ENCODE results near the gene GFOD1.
"Not testable (repeated sequence)": the region's sequence is repeated elsewhere in the genome, so short reads cannot be mapped to it uniquely, and the experiment has no call there.

Gene GFOD1

DNA sequence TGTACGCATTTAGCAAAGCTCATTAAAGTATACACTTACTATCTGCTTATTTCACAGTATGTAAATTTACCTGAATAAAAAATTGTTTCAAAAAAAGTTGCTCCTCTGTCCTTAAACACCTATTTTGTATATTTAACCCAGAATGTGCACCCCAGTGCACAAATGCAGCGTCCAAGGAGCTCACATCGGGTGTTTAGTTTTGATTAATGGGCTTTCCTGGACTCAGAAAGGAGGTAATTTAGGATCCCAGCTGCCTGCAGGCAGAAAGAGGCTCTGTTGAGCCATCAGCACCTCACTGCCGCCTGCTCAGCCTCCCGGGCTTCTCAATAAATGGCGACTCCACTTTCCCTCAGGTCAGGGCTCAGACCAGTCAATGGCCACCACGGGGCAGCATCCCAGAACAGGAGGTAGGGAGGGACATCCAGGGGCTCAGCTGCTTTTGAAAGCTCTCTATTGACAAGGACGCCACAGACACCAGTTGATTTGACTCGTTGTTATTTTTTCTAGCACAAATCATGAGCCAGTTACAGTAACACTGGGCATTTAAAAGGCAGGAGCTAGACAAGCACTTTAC lies 88.9 kb downstream of the GFOD1 start:
- no peak for DNase-seq

DNA sequence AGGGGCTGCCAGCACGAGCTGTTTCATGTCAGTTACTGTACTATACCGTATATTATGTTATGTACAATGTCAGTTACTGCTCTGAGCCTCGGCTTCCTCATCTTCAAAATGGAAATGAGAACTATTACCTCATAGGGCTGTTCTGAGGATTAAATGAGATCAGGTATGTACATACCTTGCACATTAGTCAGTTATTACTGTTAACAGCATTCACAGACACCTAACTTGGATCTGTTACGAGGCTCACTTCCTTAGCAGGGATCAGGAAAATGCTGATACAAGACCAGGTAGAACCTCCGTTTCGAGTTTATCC lies 89.4 kb downstream of the GFOD1 start:
- no peak for DNase-seq

DNA sequence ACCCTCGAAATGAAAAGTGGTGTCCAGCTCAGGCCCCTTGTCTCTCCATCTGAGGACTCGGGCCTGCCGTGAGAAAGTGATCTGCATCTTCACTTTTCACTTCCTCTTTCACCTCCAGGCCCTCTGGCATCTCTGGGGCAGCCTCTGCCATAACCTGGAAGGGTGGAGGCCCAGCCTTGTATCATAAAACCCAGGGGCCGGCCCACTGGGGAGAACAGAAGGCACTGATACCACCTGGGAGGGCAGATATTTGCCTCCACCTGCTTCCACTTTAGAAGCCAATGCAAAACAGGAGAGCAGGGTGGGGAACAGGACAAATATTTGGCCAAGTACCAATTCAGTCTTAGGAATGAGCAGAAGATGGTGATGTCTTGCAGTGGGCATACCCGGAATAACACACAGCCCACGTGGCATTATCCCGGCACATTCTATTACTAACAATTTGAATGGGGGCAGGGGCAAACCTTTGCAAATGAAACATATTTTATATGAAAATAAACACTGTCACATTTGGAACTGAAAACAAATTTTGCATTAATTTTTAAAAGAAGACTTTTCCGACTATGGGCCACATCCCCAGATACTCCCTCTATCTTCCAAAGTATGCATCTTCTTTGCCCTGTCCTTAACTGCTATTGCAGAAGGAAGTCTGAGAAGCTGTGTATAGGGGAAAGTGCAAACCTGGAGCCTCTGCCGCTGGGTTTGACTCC lies 89.9 kb downstream of the GFOD1 start:
- DNase-seq: peak; percentile 27

DNA sequence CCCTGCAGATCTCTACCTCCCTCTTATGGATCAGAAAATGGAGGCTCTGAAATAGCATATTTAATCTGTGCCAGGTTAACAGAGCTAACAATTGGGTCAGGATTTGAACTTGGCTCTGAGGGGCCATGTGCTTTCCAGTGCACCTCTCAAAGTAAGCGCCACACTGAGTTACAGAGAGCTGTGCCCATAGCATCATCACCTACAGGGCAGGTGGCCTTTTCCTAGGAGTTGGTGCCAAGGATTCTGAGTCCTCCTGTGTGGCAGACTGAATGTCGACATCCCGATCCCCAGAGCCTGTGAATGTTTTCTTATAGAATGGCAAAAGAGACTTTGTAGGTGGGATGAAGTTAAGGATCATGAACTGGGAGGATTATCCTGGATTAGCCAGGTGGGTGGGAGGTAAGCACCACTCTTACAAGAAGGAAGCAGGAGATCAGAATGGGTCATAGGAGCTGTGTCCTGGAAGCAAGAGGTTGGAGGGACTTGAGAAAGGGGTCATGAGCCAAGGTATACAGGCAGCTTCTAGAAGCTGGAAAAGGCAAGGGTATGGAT lies 91.1 kb downstream of the GFOD1 start:
- DNase-seq: no peak

DNA sequence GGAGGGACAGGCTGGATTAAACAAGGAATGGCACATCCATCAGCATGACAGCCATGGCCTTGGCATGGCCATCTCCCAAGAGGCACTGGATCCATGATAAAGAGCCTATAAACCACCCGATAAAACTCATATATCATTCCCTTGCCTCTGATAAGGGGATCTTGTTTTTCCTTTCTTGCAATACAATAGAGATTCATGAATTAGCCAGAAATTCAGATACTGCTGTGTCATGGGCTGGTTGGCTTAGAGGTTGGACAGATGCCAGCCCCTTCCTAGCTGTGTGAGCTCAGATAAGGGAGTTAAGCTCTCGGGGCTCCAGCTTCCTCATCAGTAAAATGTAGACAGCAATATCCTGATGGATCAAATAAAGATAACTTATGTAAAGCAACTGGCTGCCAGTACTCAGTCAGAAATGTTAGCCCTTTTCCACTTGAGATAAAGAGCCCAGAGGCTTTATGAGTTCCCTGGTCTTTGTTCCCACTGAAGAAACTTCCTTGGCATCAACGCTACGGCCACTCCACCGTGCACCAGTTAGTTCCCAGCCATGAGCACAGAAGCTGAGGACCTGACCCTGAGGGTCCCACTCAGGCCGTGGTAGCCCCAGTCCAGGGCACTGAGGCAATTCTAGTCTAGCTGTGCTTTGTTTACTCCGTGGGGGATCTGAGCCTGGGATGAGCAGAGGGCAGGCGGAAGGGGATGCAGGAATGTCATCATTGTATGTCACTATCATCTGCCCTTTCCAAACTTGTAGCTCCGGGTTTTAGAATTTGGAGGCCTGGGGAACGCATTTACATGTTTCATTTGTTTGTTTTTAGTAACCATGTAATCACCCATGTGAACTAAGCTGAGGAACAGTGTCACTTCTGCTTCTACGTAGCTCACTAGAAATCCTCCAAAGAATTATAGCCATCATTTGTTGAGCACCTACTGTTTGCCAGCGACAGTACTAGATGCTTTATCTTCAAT lies 91.8 kb downstream of the GFOD1 start:
- peak; percentile 76 for DNase-seq

DNA sequence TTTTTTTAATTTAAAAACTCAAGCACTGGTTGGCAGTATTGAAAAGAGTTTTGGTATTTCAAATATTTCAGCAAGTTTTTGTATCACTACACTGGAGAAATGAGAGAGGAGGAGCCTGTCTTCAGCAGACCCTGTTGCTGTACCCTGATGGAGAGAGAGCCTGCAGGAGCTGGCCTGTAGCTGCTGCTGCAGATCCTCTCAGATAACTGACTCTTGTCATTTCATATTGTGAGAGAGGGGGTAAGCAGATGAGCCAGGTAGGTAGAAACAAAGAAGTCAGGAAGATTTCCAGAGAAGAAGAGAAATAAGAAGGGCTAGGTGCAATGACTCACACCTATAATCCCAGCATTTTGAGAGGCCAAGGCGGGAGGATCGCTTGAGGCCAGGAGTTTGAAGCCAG lies 94.9 kb downstream of the GFOD1 start:
- no peak for DNase-seq

DNA sequence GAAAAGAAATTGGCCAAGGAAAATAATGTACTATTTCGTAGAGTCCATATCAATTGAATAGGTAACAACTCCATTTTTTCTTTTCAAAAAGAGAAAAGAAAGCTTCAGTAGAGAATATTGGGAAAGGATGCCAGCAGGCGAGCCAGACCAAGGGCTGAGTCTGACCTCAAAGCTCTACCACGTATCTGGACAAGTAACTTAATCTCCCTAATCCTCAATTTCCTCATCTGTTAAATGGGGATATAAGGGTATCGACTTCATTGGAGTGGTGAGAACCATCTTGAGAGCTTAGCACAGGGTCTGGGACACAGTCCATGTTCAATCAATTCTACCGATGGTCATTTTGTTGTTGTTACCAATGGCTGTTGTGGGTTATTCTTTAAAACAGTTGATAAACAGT lies 95.9 kb downstream of the GFOD1 start:
- no peak for DNase-seq

DNA sequence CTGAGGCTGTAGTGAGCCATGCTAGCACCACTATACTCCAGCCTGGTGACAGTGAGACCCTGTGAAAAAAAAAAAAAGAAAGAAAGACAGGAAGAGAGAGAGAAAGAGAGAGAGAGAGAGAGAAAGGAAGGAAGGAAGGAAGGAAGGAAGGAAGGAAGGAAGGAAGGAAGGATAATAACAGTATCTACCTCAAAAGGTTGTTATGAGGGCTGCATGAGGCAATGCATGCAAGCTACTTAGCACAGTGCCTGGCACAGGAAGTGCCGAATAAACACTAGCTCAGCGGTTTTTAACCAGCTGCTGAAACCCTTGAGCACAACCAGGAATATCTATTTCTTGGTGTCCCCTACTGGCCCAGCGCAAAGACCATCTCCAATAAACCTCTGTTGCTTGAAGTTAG lies 96.7 kb downstream of the GFOD1 start:
- no peak for DNase-seq

DNA sequence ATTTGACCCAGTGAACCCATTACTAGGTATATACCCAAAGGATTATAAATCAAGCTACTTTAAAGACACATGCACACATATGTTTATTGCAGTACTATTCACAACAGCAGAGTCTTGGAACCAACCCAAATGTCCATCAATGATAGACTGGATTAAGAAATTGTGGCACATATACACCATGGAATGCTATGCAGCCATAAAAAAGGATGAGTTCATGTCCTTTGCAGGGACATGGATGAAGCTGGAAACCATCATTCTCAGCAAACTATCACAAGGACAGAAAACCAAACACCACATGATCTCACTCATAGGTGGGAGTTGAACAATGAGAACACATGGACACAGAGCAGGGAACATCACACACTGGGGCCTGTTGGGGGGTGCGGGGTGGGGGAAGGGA lies 98.2 kb downstream of the GFOD1 start:
- DNase-seq: not testable (repeated sequence)

DNA sequence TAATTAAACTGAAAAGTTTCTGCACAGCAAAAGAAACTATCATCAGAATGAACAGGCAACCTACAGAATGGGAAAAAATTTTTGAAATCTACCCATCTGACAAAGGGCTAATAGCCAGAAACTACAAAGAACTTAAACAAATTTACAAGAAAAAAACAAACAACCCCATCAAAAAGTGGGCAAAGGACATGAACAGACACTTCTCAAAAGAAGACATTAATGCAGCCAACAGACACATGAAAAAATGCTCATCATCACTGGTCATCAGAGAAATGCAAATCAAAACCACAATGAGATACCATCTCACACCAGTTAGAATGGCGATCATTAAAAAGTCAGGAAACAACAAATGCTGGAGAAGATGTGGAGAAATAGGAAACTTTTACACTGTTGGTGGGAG lies 98.6 kb downstream of the GFOD1 start:
- not testable (repeated sequence) for DNase-seq

DNA sequence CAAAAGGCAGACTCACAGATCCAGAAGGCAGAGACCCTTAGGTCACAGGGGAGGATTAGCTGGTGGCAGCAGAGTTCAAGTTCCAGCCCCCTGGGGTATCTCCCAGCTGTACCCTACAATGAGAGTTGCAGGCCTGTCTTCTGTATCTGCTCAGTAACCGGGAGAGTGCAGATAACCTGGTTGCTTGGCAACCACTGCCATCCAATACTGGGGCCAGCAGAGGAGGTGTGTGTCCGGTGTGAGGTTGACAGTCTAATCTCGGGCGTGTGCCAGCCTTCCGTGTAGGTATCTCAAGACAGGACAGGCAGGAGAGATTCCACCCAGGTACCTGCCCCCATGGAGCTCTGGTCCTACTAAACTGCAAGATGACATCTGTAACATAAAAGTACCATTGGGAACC lies 102.4 kb downstream of the GFOD1 start:
- DNase-seq: no peak

DNA sequence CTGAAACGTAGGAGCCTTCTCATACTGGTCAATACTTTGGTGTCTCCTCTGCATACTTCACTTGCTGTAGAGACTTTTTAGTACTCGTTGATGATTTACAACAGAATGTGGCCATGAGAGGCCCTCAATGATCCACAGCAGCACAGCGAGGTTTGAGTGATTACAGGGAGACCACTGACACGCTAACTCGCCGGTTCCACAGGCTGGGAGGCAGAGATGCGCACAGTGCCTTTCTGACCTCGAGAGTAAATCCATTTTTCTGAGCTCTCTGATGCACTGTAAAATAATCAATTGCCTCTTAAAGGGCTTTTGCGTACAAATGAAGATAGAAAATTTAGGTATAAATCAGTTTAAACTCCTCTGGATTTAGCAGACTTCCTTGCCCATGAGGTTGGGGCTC lies 102.9 kb downstream of the GFOD1 start:
- no peak for DNase-seq

DNA sequence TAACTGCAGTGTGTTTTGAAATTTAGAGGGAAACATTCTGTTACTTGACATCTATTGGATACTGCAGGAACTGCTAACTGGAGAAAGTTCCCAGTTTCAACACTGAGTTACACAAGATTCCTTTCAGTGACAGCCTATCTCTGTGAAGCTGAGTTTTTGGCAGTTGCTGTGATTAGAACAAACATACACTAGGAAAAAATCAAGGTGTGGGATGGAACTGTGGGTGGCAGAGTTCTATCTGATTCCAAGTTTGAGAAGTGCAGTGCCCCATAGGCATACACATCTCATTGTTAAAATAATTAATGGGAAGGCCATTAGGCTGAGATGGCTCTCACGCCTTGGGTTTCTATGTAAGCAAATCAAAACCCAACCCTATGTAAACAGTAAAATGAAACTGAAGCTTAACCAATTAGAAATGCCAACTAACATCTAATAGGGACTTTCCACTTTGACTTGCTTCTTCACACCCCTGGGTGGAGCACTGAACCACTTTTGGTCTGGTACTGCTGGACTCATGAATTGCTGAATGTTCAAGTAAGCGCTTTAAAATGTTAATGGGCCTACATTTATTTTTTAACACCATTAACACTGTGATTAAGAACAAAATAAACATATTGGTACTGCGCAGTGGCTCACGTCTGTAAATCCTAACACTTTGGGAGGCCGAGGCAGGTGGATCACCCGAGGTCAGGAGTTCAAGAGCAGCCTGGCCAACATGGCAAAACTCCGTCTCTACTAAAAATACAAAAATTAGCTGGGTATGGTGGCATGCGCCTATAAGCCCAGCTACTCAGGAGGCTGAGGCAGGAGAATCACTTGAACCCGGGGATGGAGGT lies 103.9 kb downstream of the GFOD1 start:
- no peak for DNase-seq

DNA sequence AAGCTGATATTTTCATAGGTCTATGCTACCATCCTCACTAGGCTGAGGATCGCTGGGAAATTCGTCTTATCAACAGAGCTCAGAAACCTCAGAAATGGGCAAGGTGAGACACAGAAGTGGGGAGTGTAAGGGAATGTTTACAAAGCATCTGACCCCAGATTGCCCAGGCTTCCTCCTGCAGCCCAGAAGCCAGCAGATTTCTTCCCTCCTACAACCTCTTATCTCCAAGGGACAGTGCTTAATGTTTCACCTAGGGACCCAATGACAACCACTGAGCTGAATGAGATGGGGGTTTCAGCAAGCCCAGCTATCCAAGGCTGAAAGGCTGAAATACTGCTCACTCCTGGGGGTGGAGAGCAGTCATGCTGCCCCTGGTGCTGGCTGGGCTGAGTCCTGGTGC lies 106.6 kb downstream of the GFOD1 start:
- no peak for DNase-seq

DNA sequence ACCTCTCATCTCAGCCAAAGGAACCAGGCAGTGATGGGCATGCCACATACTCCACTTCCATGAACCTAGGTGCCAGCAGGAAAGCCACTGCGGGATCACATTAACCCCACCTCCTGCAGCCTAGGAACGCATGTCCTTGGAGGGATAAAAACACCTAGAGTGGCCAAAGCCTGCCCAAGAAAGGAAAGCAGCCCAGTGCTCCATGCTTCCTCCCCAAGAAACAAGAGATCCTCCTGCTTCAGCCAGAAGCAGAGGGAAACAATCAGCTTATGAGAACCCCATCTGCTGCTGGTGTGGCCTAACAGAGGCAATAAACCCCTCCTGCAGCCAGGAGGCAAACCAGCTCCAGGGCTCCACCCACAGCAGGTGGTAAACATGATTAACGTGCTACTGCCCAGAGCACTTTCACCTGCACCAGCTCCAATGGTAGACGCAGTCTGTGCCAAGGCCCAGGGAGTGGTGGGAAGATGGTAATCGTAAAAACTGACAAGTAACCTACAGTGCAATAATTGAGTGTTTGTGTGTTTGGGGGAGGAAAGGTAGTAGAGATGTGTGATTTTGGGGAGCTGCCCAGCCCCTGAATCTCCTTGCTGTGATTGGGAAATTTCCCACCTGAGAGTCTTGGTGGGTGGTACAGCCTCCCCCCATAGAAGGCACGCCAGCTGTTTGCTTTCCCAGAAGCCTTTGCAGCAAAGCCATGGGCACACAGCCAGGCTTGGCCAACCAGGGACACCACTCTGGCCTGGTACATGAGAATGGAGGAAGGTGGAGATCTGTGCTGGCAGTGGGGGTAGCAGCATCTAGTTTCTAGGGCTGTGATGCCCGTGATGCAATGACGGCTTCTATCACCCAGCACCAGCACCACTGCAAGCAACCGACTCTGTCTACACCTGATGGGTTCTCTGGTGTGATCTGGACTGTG lies 108.5 kb downstream of the GFOD1 start:
- DNase-seq: no peak

DNA sequence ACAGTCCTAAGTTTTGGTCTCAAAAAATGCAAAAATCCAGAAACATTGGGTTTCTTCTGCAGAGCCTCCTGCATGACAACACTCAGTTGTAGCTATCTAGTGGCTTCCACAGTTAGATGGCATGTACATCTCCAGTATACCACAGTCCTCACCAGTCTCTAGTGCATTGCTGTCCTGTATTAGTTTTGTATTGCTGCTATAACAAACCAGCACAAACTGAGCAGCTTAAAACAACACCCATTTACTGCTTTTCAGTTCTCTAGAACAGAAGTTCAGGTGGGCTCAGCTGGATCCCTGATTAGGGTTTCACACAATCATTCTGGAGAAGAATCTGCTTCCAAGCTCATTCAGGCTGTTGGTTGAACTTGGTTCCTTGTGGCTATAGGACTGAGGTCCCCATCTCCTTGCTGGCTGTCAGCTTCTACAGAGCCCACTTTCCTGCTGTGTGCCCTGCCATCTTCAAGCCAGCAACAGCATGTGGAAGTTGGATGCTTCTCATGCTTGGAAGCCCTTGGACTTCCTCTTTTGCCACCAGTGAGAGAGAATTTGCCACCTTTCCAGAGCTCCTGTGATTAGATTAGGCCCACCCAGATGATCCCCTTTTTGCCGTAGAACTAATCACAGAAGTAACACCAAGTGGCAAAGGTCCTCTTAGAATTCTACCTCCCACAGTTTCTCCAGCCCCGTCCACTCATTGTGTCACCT lies 110.2 kb downstream of the GFOD1 start:
- no peak for DNase-seq

DNA sequence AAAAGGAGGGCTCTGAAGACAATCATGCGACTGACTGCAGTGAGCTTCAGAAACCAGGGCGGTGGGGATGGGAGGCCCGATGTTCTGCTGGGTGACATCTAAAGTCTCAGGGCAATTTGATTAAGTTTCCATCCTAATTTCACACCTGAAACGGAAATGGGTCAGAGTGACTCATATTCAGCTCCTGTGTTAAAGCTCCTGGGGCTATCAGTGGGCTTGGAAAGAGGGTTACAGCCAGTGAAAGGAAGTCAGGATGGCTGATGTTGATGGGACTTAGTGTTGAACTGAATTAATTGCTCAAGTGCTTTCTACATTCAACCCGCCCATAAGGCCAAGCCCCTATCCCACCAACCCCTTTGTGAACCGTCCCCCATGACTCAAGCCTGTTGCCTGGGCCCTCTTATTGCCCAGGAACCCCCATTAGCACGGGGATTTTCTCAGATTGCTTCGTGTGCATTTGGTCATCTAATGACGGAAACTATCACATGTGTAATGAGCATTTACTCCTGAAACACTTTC lies 112.0 kb downstream of the GFOD1 start:
- DNase-seq: no peak

DNA sequence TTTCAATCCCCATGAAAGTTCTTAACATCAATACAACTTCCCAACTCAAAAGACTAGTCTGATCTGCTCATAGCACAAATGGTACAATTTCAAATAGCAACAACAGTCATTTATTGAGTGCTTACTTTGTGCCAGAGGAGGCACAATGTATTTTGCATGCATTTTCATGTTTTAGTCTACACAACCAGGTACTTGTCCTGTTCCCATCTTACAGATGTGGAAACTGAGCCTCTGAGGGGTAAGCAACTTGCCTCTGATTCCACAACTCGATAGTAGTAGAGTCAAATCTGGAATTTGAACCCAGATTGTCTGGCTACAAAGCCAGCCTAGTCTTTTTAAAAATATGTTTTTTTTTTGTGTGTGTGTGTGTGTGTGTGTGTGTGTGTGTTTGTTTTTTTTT lies 113.5 kb downstream of the GFOD1 start:
- no peak for DNase-seq

DNA sequence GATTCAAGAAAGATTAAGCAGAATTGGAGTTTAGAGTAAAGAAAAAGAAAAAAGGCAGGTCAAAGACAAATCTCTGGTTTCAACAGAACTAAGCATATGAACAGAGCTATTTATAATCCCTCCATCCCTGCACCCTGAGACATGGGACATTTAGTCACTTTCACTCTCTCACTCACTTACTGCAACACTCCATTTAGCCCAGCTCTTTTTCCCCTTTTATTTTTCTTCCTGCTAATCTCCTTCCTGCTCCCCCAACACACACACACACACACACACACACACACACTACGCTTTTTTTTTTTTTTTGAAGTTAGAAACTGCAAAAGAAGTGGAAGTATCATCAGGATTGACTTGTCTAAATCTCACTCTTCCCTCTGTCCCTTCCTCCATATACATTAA lies 113.9 kb downstream of the GFOD1 start:
- no peak for DNase-seq

DNA sequence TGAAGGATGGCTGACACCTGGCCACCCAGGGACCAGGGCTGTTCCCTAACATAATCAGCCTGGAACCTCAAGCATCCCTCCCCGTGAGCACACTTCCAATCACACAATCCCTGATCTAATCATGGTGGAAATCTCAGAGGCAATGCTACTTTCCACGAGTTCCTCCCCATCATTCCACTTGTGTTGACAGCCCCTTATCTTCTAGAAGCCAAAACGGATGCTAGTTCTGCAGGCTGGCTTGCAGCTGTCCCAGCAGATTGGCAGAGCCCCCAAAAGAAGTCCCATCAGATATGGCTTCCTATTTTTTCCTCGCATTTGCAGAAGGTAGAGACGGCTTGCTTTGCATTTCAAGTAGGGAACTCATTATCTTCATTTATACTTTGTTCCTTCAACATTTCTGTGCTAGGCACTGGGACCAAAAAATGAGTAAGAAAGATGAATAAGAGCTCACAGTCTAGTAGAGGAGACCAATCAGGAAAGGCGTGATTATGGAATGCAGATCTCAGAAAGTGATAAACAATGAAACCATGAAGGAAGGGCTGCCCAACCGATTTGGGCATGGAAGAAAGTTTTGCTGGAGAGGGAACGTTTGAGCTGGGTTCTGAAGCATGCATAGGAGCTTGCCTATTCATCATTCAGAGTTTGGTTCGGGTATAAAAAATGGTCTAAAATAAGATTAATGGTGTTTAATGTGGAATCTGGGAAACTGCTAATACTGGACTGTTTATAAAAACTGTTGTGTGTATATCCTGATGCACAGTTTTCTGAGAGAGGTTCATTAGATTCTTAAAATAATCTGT lies 114.5 kb downstream of the GFOD1 start:
- no peak for DNase-seq

Data from fibroblast of skin of back (primary cell).